Measurements from ENCODE around the gene KCNS1.

DNA sequence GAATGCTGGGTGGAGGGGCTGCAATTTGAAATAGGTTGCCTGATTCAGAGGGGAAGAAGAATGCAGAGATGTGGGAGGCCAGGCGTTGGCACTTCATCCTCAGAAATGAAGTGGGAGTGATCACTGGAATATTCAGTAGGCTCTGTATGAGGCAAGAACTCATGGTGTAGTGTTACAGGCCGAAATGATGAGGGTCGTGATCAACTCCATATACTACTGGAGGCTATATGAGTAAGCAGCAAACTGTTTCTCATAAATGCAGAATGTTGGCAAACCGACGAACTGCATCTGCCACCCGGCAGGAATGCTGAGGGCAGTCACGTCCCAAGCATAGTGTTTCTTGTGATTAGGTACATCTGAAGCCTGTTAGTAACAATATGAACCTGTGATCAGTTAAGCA, 12.7 kb downstream of the KCNS1 start:
- TF ChIP-seq EP300 (IDR thresholded peaks at IDR 0.05) (no peak), POLR2A (IDR thresholded peaks at IDR 0.05) (no peak)

Measured in suprapubic skin (tissue), 2 donors.